GM19372 (cell line): ENCODE measurements around the gene BTRC.
"Not testable (repeated sequence)": the region's sequence is repeated elsewhere in the genome, so short reads cannot be mapped to it uniquely, and the experiment has no call there.

Experiments used
- ATAC-seq: cut with Tn5 transposase; IDR thresholded peaks from one replicate; pipeline ENCODE4 v1.9.1; 2021; ENCODE audit warnings: mild to moderate bottlenecking, low read depth, moderate library complexity; ENCODE audit not compliant: unreplicated experiment

BTRC gene

GRCh38 chr10:101577121-101577871 is 223.3 kb downstream of the BTRC start:
- no peak for ATAC-seq

GRCh38 chr10:101578192-101578591 is 224.2 kb downstream of the BTRC start:
- no peak for ATAC-seq

- ATAC-seq: no peak
Measured at GRCh38 chr10:101578803-101579515, 225.0 kb downstream of the BTRC start.

- ATAC-seq: no peak
Measured at GRCh38 chr10:101579516-101579870, 225.5 kb downstream of the BTRC start.

- no peak for ATAC-seq
Measured at GRCh38 chr10:101580486-101581399, 226.8 kb downstream of the BTRC start.

GRCh38 chr10:101585841-101586240 is 231.9 kb downstream of the BTRC start:
- no peak for ATAC-seq

- ATAC-seq: peak; percentile 96
Measured at GRCh38 chr10:101587725-101588653, 234.0 kb downstream of the BTRC start, which contains the start of the genes DPCD and POLL. Gene DPCD (plus strand): TSS chr10:101588321. CDS start chr10:101588337, 16 bp downstream. Gene POLL (minus strand): TSS chr10:101588257. CDS start chr10:101587360, 897 bp downstream.

GRCh38 chr10:101588879-101589278 is 234.9 kb downstream of the BTRC start:
- ATAC-seq: no peak

- ATAC-seq: not testable (repeated sequence)
Measured at GRCh38 chr10:101593331-101593730, 239.4 kb downstream of the BTRC start.

GRCh38 chr10:101595591-101596433 is 241.8 kb downstream of the BTRC start:
- no peak for ATAC-seq

GRCh38 chr10:101597091-101597900 is 243.3 kb downstream of the BTRC start:
- ATAC-seq: no peak

- no peak for ATAC-seq
Measured at GRCh38 chr10:101601541-101601940, 247.6 kb downstream of the BTRC start.

GRCh38 chr10:101602761-101603398 is 248.9 kb downstream of the BTRC start:
- no peak for ATAC-seq
